GM18951 (cell line): ENCODE measurements around the gene SLC6A5.

Experiments used
- POLR2A ChIP-seq: IDR thresholded peaks from 4 replicates; pipeline ENCODE4 v1.6.1; 2011; ENCODE audit warnings: mild to moderate bottlenecking; ENCODE audit not compliant: insufficient read length, insufficient read depth; ENCODE audit errors: extremely low read depth
- in situ Hi-C: fragments of 300-500 bp; cut with MboI; formaldehyde crosslinking; loops from one replicate; pipeline ENCODE4 v1.12.0; 2022; ENCODE audit warnings: low sequenced_read_pairs, mixed read lengths, inconsistent platforms; ENCODE audit not compliant: unreplicated experiment

SLC6A5 gene

GRCh38 chr11:20644360-20644759 is 45.0 kb downstream of the SLC6A5 start:
- in situ Hi-C loops = loop anchor here (25.0 kb wide), 1 partner anchor 1493 kb away; no protein-coding TSS in a partner anchor
- TF ChIP-seq POLR2A = no peak

- in situ Hi-C loops = loop anchor here (25.0 kb wide), 1 partner anchor 1489 kb away; no protein-coding TSS in a partner anchor
- no peak for TF ChIP-seq POLR2A
These were observed 48.7 kb downstream of the SLC6A5 start for GRCh38 chr11:20647976-20648565.

- no peak for TF ChIP-seq POLR2A
- in situ Hi-C loops = no loop called here
These were observed 52.9 kb downstream of the SLC6A5 start for GRCh38 chr11:20652150-20652806.

GRCh38 chr11:20654038-20654437 is 54.6 kb downstream of the SLC6A5 start:
- TF ChIP-seq POLR2A = no peak
- in situ Hi-C loops = no loop called here

- no peak for TF ChIP-seq POLR2A
- in situ Hi-C loops = no loop called here
These were observed 57.5 kb downstream of the SLC6A5 start for GRCh38 chr11:20656901-20657300.

- in situ Hi-C loops = no loop called here
These were observed 58.7 kb downstream of the SLC6A5 start for GRCh38 chr11:20658135-20658534.

GRCh38 chr11:20661445-20661844 is 62.0 kb downstream of the SLC6A5 start:
- in situ Hi-C loops = no loop called here
- TF ChIP-seq POLR2A = no peak

More at GRCh38 chr11:20658135-20658534, 58.7 kb downstream of the SLC6A5 start:
- no peak for TF ChIP-seq POLR2A

- no peak for TF ChIP-seq POLR2A
- in situ Hi-C loops = no loop called here
These were observed 62.4 kb downstream of the SLC6A5 start for GRCh38 chr11:20661850-20662249.

GRCh38 chr11:20668131-20668809 is 68.9 kb downstream of the SLC6A5 start:
- TF ChIP-seq POLR2A = no peak
- in situ Hi-C loops = no loop called here

GRCh38 chr11:20668844-20669819 is 69.7 kb downstream of the SLC6A5 start, which contains the start of gene NELL1:
Gene NELL1 (plus strand): TSS chr11:20669586.
- in situ Hi-C loops = no loop called here
- no peak for TF ChIP-seq POLR2A

GRCh38 chr11:20669820-20670684 is 70.6 kb downstream of the SLC6A5 start:
- in situ Hi-C loops = no loop called here
- no peak for TF ChIP-seq POLR2A

- in situ Hi-C loops = no loop called here
- no peak for TF ChIP-seq POLR2A
These were observed 71.6 kb downstream of the SLC6A5 start for GRCh38 chr11:20670932-20671403.
